LNCaP clone FGC (cell line): Measurements from ENCODE around the gene SERPINA1.

ENCODE experiments used
- DNase-seq: peaks from one replicate; pipeline ENCODE4 v3.0.0-alpha.2; 2011; ENCODE audit warnings: low read depth
- H3K4me3 ChIP-seq: 2 replicates; pipeline ENCODE4 v1.5.1; 2011; ENCODE audit warnings: mild to moderate bottlenecking, low read depth, low read length, control low read depth
- CTCF ChIP-seq: IDR thresholded peaks from 2 replicates; pipeline ENCODE4 v1.5.1; 2012; ENCODE audit warnings: mild to moderate bottlenecking; ENCODE audit not compliant: control insufficient read depth, insufficient read depth; ENCODE audit errors: extremely low read depth

The SERPINA1 gene

GRCh38 chr14:94382716-94383596 lies 5.4 kb downstream of the SERPINA1 start:
- TF ChIP-seq CTCF, result no peak
- no peak for DNase-seq
- no peak overlapping the region for H3K4me3 ChIP-seq

- no peak for DNase-seq
- TF ChIP-seq CTCF, result no peak
- no peak overlapping the region for H3K4me3 ChIP-seq
These were observed 6.2 kb downstream of the SERPINA1 start for GRCh38 chr14:94382099-94382715.

GRCh38 chr14:94381149-94382030 lies 7.0 kb downstream of the SERPINA1 start:
- DNase-seq, result no peak
- no peak overlapping the region for H3K4me3 ChIP-seq
- no peak for TF ChIP-seq CTCF

- no peak overlapping the region for H3K4me3 ChIP-seq
- no peak for TF ChIP-seq CTCF
- no peak for DNase-seq
These were observed 7.9 kb downstream of the SERPINA1 start for GRCh38 chr14:94380225-94381148.

- no peak for DNase-seq
- TF ChIP-seq CTCF, result no peak
- no peak overlapping the region for H3K4me3 ChIP-seq
These were observed 8.8 kb downstream of the SERPINA1 start for GRCh38 chr14:94379291-94380224.
